K562 (cell line): ENCODE data around the gene CDC23. TPM values are rescaled to one million over a fixed set of nuclear protein-coding genes. Genes with fewer than 3 reads are reported as not detected.

ENCODE experiments used
- ARHGAP35 ChIP-seq: fragments of 450-650 bp; IDR thresholded peaks from 2 replicates; pipeline ENCODE4 v1.6.1; 2018; ENCODE audit not compliant: partially characterized antibody
- CBX5 ChIP-seq: IDR thresholded peaks from 2 replicates; pipeline ENCODE4 v1.6.1; 2014; ENCODE audit warnings: low read depth, borderline replicate concordance
- CTBP1 ChIP-seq: fragments of 450-650 bp; IDR thresholded peaks from 2 replicates; pipeline ENCODE4 v1.6.1; 2016; ENCODE audit warnings: borderline replicate concordance
- CXXC5 ChIP-seq: fragments of 250-450 bp; sonication (Bioruptor Pico); IDR thresholded peaks from 2 replicates; pipeline ENCODE4 v1.8.0; 2022; ENCODE audit warnings: inconsistent platforms, mild to moderate bottlenecking, moderate library complexity
- ESRRA ChIP-seq: fragments of 450-650 bp; IDR thresholded peaks from 2 replicates; pipeline ENCODE4 v1.6.1; 2014; ENCODE audit warnings: low read depth, mild to moderate bottlenecking, moderate library complexity, borderline replicate concordance
- GABPA ChIP-seq: fragments of 200-800 bp; sonication (Bioruptor generic); conservative IDR thresholded peaks from 2 replicates; pipeline ENCODE4 v1.6.1; 2016; ENCODE audit warnings: low read depth, missing genetic modification characterization, missing compliant biosample characterization
- GATA2 ChIP-seq: sonication (generic); formaldehyde crosslinking; IDR thresholded peaks from 2 replicates; pipeline ENCODE4 v1.4.0; 2020; ENCODE audit warnings: mild to moderate bottlenecking, missing genetic modification reagents
- HDAC3 ChIP-seq: fragments of 450-650 bp; IDR thresholded peaks from 2 replicates; pipeline ENCODE4 v1.6.1; 2018; ENCODE audit warnings: borderline replicate concordance, mild to moderate bottlenecking, moderate library complexity; ENCODE audit not compliant: partially characterized antibody
- KAT7 ChIP-seq: sonication (generic); formaldehyde crosslinking; IDR thresholded peaks from 2 replicates; pipeline ENCODE4 v1.8.0; 2022; ENCODE audit warnings: missing genetic modification reagents, mild to moderate bottlenecking, borderline replicate concordance
- KLF13 ChIP-seq: fragments of 450-650 bp; IDR thresholded peaks from 2 replicates; pipeline ENCODE4 v1.6.1; 2016; ENCODE audit warnings: missing genetic modification characterization, low read depth, mild to moderate bottlenecking, missing compliant biosample characterization, moderate library complexity, borderline replicate concordance
- MAFF ChIP-seq: IDR thresholded peaks from 2 replicates; pipeline ENCODE4 v1.6.1; 2012; ENCODE audit warnings: low read length, improper control_type of control experiment
- MED1 ChIP-seq: sonication (generic); formaldehyde crosslinking; IDR thresholded peaks from 2 replicates; pipeline ENCODE4 v1.8.1; 2023; ENCODE audit warnings: missing genetic modification reagents, borderline replicate concordance
- MEIS2 ChIP-seq: fragments of 450-650 bp; IDR thresholded peaks from 2 replicates; pipeline ENCODE4 v1.6.1; 2014; ENCODE audit warnings: mild to moderate bottlenecking; ENCODE audit not compliant: partially characterized antibody
- NBN ChIP-seq: fragments of 450-650 bp; IDR thresholded peaks from 2 replicates; pipeline ENCODE4 v1.6.1; 2016; ENCODE audit warnings: low read depth, mild to moderate bottlenecking
- NFE2L1 ChIP-seq: fragments of 450-650 bp; IDR thresholded peaks from 2 replicates; pipeline ENCODE4 v1.6.1; 2016; ENCODE audit warnings: missing genetic modification characterization, low read depth, mild to moderate bottlenecking, missing compliant biosample characterization, moderate library complexity, borderline replicate concordance
- NFXL1 ChIP-seq: fragments of 450-650 bp; formaldehyde crosslinking; IDR thresholded peaks from 2 replicates; pipeline ENCODE4 v1.4.0; 2021; ENCODE audit warnings: mild to moderate bottlenecking
- NR3C1 ChIP-seq: sonication (generic); formaldehyde crosslinking; IDR thresholded peaks from 2 replicates; pipeline ENCODE4 v1.8.1; 2022; ENCODE audit warnings: missing genetic modification reagents
- POLR2B ChIP-seq: fragments of 450-650 bp; IDR thresholded peaks from 2 replicates; pipeline ENCODE4 v1.6.1; 2018; ENCODE audit warnings: low read depth; ENCODE audit not compliant: partially characterized antibody
- STAG1 ChIP-seq: sonication (generic); formaldehyde crosslinking; IDR thresholded peaks from 2 replicates; pipeline ENCODE4 v1.5.0; 2020; ENCODE audit warnings: missing genetic modification reagents, borderline replicate concordance
- TRIM28 ChIP-seq: fragments of 450-650 bp; IDR thresholded peaks from 2 replicates; pipeline ENCODE4 v1.6.1; 2017
- ZNF140 ChIP-seq: fragments of 250-450 bp; sonication (Bioruptor Pico); IDR thresholded peaks from 2 replicates; pipeline ENCODE4 v1.8.0; 2021; ENCODE audit warnings: moderate library complexity, mild to moderate bottlenecking, inconsistent platforms
- ZNF347 ChIP-seq: fragments of 450-650 bp; formaldehyde crosslinking; IDR thresholded peaks from 2 replicates; pipeline ENCODE4 v1.4.0; 2020; ENCODE audit warnings: low read depth, mild to moderate bottlenecking, moderate library complexity
- ZNF445 ChIP-seq: fragments of 250-450 bp; sonication (Bioruptor Pico); IDR thresholded peaks from 2 replicates; pipeline ENCODE4 v1.4.0; 2020; ENCODE audit warnings: low read depth, mild to moderate bottlenecking, moderate library complexity
- ZNF586 ChIP-seq: fragments of 450-650 bp; formaldehyde crosslinking; conservative IDR thresholded peaks from 2 replicates; pipeline ENCODE4 v1.4.0; 2020; ENCODE audit warnings: mild to moderate bottlenecking, moderate library complexity
- polyA plus RNA-seq, 8 experiments: library from polyadenylated mRNA; depleted of rRNA in 4 of 8; stranded (reverse) in 5 of 8; unstranded in 3 of 8; fragments of >200 nt; fragmentation: Nextera tagmentation in 2 of 8; fragmentation: Illumina TruSeq in 1 of 8; extraction: Ambion mirVana in 2 of 8; extraction: Trizol in 1 of 8; gene quantifications; 2 replicates each; pipeline versions ENCODE4 v1.2.1 to v1.2.3, GENCODE V29; 2011 to 2014; ENCODE audit warnings: inconsistent platforms in 1 of 8, missing spikeins in 1 of 8
- total RNA-seq, 7 experiments: library from RNA; depleted of rRNA in 6 of 7; stranded (reverse); fragments of >200 nt in 6 of 7; fragmentation: Illumina TruSeq in 2 of 7; extraction: Trizol in 2 of 7; gene quantifications; 2 replicates each; pipeline versions ENCODE4 v1.2.1 to v1.2.3, GENCODE V29; 2011 to 2021; ENCODE audit warnings: low replicate concordance in 1 of 7
- TF ChIP-seq, protein P1 (sequence below), 2 experiments: fragments of 450-650 bp; IDR thresholded peaks; 2 replicates each; pipeline ENCODE4 v1.6.1; 2016
- TF ChIP-seq, protein P2 (sequence below): IDR thresholded peaks from 2 replicates; pipeline ENCODE4 v1.6.1; 2014; ENCODE audit warnings: antibody characterized with exemption

Gene CDC23
- total and polyA plus RNA-seq, 9 of the 15 experiments (the other 6 are each of a cell fraction or from before 2014, with no cell fraction given), result 34.5 to 157 (median 65.5) TPM

DNA sequence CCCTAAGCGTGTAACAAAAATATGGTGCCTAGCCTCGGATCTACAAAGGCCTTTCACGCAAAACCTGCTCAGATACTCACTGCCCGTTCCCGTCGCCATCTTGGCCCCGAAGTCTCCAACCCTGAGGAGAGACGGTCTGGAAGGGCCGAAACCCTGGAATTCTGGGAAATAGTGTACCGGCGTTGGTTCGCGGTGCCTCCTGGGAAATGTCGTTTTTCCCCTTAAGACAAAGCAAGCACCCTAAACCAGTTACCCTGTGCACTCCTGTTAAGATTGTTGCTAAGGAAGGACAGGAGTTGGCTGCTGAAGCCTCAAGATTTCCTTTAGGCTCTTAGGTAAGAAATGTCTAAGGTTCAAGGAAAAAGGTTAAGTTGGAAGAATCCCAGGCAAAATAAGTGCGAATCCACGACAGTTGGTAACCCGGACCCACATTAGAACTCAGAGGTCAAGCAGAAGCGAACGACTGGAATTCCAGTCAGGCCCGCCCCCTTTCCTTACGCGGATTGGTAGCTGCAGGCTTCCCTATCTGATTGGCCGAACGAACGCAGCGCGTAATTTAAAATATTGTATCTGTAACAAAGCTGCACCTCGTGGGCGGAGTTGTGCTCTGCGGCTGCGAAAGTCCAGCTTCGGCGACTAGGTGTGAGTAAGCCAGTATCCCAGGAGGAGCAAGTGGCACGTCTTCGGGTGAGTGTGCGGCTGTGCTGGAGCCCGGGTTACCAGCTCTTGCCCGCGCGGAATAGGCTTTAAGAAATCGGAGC lies 34.4 kb downstream of the CDC23 start, which contains the start of the genes BRD8 and KIF20A (continued):
- TF ChIP-seq GABPA (tag) (peak; percentile 97), NBN (peak; percentile 60; the same call in 1 of the 2 replicates), CXXC5 (CRISPR knock-in tag) (peak; percentile 91), KAT7 (CRISPR knock-in tag) (no peak), ZNF347 (no peak), ZNF586 (no peak), HDAC3 (no peak), ZNF445 (CRISPR knock-in tag) (no peak), NFE2L1 (tag) (no peak), CBX5 (no peak), NR3C1 (no peak), MAFF (no peak), GATA2 (CRISPR knock-in tag) (no peak), KLF13 (tag) (no peak), ESRRA (no peak; the same call in 1 of the 2 replicates), STAG1 (no peak), MEIS2 (no peak), MED1 (CRISPR knock-in tag) (no peak), TRIM28 (no peak), ZNF140 (CRISPR knock-in tag) (no peak), POLR2B (peak; percentile 97), CTBP1 (peak; percentile 6; the same call in 1 of the 2 replicates), NFXL1 (CRISPR knock-in tag) (no peak), ARHGAP35 (no peak)
- TF ChIP-seq, protein P1, sequence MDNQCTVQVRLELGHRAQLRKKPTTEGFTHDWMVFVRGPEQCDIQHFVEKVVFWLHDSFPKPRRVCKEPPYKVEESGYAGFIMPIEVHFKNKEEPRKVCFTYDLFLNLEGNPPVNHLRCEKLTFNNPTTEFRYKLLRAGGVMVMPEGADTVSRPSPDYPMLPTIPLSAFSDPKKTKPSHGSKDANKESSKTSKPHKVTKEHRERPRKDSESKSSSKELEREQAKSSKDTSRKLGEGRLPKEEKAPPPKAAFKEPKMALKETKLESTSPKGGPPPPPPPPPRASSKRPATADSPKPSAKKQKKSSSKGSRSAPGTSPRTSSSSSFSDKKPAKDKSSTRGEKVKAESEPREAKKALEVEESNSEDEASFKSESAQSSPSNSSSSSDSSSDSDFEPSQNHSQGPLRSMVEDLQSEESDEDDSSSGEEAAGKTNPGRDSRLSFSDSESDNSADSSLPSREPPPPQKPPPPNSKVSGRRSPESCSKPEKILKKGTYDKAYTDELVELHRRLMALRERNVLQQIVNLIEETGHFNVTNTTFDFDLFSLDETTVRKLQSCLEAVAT (IDR thresholded peaks at IDR 0.05), result no peak; a peak in 1 of 4 replicates
- TF ChIP-seq, protein P2, sequence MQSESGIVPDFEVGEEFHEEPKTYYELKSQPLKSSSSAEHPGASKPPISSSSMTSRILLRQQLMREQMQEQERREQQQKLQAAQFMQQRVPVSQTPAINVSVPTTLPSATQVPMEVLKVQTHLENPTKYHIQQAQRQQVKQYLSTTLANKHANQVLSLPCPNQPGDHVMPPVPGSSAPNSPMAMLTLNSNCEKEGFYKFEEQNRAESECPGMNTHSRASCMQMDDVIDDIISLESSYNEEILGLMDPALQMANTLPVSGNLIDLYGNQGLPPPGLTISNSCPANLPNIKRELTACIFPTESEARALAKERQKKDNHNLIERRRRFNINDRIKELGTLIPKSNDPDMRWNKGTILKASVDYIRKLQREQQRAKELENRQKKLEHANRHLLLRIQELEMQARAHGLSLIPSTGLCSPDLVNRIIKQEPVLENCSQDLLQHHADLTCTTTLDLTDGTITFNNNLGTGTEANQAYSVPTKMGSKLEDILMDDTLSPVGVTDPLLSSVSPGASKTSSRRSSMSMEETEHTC, result no peak
